Calu3 (cell line): ENCODE results near the gene B4GALT7. TPM values are rescaled to one million over a fixed set of nuclear protein-coding genes. Genes with fewer than 3 reads are reported as not detected.

Source experiments
- Bru-seq: library from RNA; stranded (reverse); fragments of 400-500 nt; gene quantifications from one replicate; lab custom pipeline; 2021; lab: Mats Ljungman, UMichigan
- BruChase-seq, 2 experiments: library from RNA; stranded (reverse); fragments of 400-500 nt; gene quantifications; one replicate each; lab custom pipeline; 2021; lab: Mats Ljungman, UMichigan
- BruUV-seq: library from RNA; stranded (reverse); fragments of 400-500 nt; replicated peaks from 2 replicates; lab custom pipeline; 2021; lab: Mats Ljungman, UMichigan
- CTCF ChIA-PET: fragments of 300-600 bp; sonication (Branson Sonifier 250); formaldehyde crosslinking; loops from one replicate; lab custom pipeline; 2022; ENCODE audit warnings: antibody characterized with exemption; lab: Charles Lee
- DNase-seq: peaks from one replicate; pipeline ENCODE4 v3.0.0; 2022
- H3K27ac Mint-ChIP-seq: one replicate; pipeline ENCODE4 v1.8.0; 2022; ENCODE audit warnings: mixed read lengths; ENCODE audit not compliant: unreplicated experiment
- H3K27me3 Mint-ChIP-seq: one replicate; pipeline ENCODE4 v1.8.0; 2022; ENCODE audit warnings: mixed read lengths; ENCODE audit not compliant: unreplicated experiment
- H3K36me3 Mint-ChIP-seq: one replicate; pipeline ENCODE4 v1.8.0; 2022; ENCODE audit warnings: mild to moderate bottlenecking, moderate library complexity, mixed read lengths; ENCODE audit not compliant: insufficient read depth, unreplicated experiment
- H3K4me1 Mint-ChIP-seq: one replicate; pipeline ENCODE4 v1.8.0; 2022; ENCODE audit warnings: mild to moderate bottlenecking, low read depth, mixed read lengths; ENCODE audit not compliant: unreplicated experiment
- H3K4me3 Mint-ChIP-seq: one replicate; pipeline ENCODE4 v1.8.0; 2022; ENCODE audit warnings: mild to moderate bottlenecking, low read depth, moderate library complexity, mixed read lengths; ENCODE audit not compliant: unreplicated experiment
- H3K9me3 Mint-ChIP-seq: one replicate; pipeline ENCODE4 v1.8.0; 2022; ENCODE audit warnings: low read depth, mixed read lengths; ENCODE audit not compliant: unreplicated experiment
- CTCF ChIP-seq: fragments of 200-600 bp; IDR thresholded peaks from one replicate; pipeline ENCODE4 v1.8.0; 2022; ENCODE audit warnings: antibody characterized with exemption; ENCODE audit not compliant: unreplicated experiment
- intact Hi-C: fragments of 100-400 bp; cut with micrococcal nuclease; formaldehyde crosslinking; loops from one replicate; pipeline ENCODE4 v1.10.0; 2022; ENCODE audit not compliant: unreplicated experiment
- long read RNA-seq: library from polyadenylated mRNA; stranded (forward); transcript quantifications from one replicate; pipeline ENCODE4 v2.0.0, GENCODE V29; 2022
- total RNA-seq: library from RNA; stranded (reverse); gene quantifications from 2 replicates; pipeline ENCODE4 v1.2.3, GENCODE V29; 2022

Gene B4GALT7
- 48.8 and 55.7 TPM in 2 replicates for total RNA-seq
- Bru-seq, nascent RNA, result percentile 65 among the genes with signal in this experiment
- BruChase-seq, experiment 1, labeled RNA remaining after a 6-hour chase, result percentile 78 among the genes with signal in this experiment
- percentile 72 among the genes with signal in this experiment for BruChase-seq, experiment 2, labeled RNA remaining after a 2-hour chase
- long read RNA-seq, transcript B4GALT7-201 (6 exons, 1,747 nt), result major isoform, 70 of 86 reads
- long read RNA-seq, partial matches to known transcripts, result 2 of 86 reads
- long read RNA-seq, other reads (novel, unspliced or antisense), result 9 of 86 reads

- H3K4me1 Mint-ChIP-seq, result peaks cover 27% of the 10 kb centered on the region
- peak; percentile 96 for DNase-seq
- intact Hi-C loops, result no loop called here
- CTCF ChIA-PET, result interaction anchor here (0.7 to 0.9 kb wide), 2 partner anchors 8 to 174 kb away, joined by 3 to 4 read pairs; partner anchors contain the start of genes GRK6 and TMED9
- no peaks in the 10 kb centered on the region for H3K27me3 Mint-ChIP-seq
- peaks cover 55% of the 10 kb centered on the region for H3K36me3 Mint-ChIP-seq
- H3K27ac Mint-ChIP-seq, result peak within 1 kb of the TSS; percentile 86
- no peaks in the 10 kb centered on the region for H3K9me3 Mint-ChIP-seq
- TF ChIP-seq CTCF, result no peak
- peak within 1 kb of the TSS; percentile 88 for H3K4me3 Mint-ChIP-seq
- BruUV-seq, result no TSS peak
Observed at GRCh38 chr5:177599731-177600507, at the start of gene B4GALT7. Gene B4GALT7, plus strand, starts transcription at chr5:177600132. Its CDS starts 79 bp downstream, at chr5:177600211.

- Mint-ChIP-seq H3K4me3 (peak overlapping the region; percentile 88), H3K27me3 (no peaks in the 10 kb centered on the region), H3K27ac (no peak overlapping the region), H3K4me1 (peaks cover 19% of the 10 kb centered on the region), H3K36me3 (peaks cover 30% of the 10 kb centered on the region), H3K9me3 (no peaks in the 10 kb centered on the region)
- BruUV-seq, result no TSS peak
- intact Hi-C loops, result no loop called here
- TF ChIP-seq CTCF, result no peak
- no peak for DNase-seq
- CTCF ChIA-PET, result no interaction called here
Observed at GRCh38 chr5:177552839-177553455, 47.0 kb upstream of the B4GALT7 start.

DNA sequence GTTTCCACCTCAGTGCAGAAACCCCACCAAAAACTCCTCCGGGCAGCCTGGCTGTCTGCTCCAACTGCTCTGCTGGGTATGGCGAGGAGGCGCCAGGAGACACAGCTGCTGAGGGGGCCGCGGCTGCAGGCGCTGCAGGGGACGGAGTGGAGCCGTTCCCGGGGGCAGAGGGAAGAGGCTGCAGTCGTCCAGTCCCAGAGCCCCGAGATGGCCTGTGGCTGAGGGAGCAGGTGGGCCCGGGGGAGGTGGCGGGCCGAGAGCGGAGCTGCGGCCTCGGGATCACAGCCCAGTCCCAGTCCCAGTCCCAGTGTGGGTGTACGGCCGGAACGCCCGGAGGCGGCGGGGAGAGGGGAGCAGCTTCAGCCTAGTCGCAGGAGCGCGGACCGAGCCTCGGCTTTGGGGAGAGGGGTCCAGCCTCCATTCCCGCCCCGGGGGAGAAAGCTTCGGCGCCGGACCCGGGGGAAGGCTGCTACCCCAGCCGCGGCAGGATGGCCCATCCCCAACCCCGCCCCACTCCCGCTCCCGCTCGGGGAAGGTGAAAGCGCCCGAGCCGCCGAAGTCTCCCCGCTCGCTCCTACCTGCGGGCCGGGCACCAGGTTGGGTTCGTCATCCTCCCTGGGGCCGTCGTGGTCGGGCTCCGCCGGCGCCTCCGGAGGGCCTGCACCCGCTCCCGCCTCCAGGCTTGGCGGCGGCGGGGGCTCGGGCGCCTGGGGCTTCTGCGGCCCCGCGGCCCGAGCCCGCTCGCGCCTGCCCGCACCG lies 46.1 kb upstream of the B4GALT7 start:
- Mint-ChIP-seq H3K9me3 (no peaks in the 10 kb centered on the region), H3K27me3 (no peaks in the 10 kb centered on the region), H3K4me3 (peak overlapping the region; percentile 88), H3K4me1 (peaks cover 19% of the 10 kb centered on the region), H3K27ac (peak overlapping the region; percentile 35), H3K36me3 (peaks cover 30% of the 10 kb centered on the region)
- DNase-seq, result peak; percentile 50
- intact Hi-C loops, result no loop called here
- CTCF ChIA-PET, result no interaction called here
- no peak for TF ChIP-seq CTCF
- BruUV-seq, result no TSS peak
